Panc1 (cell line): ENCODE measurements around the gene CT45A8. TPM values are rescaled to one million over a fixed set of nuclear protein-coding genes. Genes with fewer than 3 reads are reported as not detected.

Source experiments
- ATAC-seq: fragments of 200-7000 bp; cut with Tn5 transposase; 2 replicates; pipeline ENCODE4 v1.9.1; 2020; ENCODE audit warnings: mild to moderate bottlenecking, moderate library complexity
- BruUV-seq: library from RNA; stranded (reverse); fragments of 400-500 nt; replicated peaks from 2 replicates; lab custom pipeline; 2021; lab: Mats Ljungman, UMichigan
- CTCF ChIA-PET: fragments of 300-600 bp; sonication (Branson Sonifier 250); formaldehyde crosslinking; loops from one replicate; lab custom pipeline; 2022; ENCODE audit warnings: antibody characterized with exemption; lab: Charles Lee
- POLR2A ChIA-PET: fragments of 300-600 bp; sonication (Branson Sonifier 250); formaldehyde crosslinking; loops from one replicate; lab custom pipeline; 2022; ENCODE audit warnings: antibody characterized with exemption; lab: Charles Lee
- DNase-seq: peaks from one replicate; pipeline ENCODE4 v3.0.0-alpha.2; 2010; ENCODE audit warnings: low read depth, low spot score
- H3K27ac ChIP-seq: 2 replicates; pipeline ENCODE4 v1.5.1; 2011; ENCODE audit warnings: mild to moderate bottlenecking, low read length, inconsistent platforms
- H3K27me3 ChIP-seq: fragments of 200-500 bp; sonication (Bioruptor generic); 2 replicates; pipeline ENCODE4 v1.6.0; 2014; ENCODE audit warnings: low read length, inconsistent platforms; ENCODE audit not compliant: control insufficient read depth, insufficient read depth
- H3K36me3 ChIP-seq: fragments of 200-500 bp; sonication (Bioruptor generic); 2 replicates; pipeline ENCODE4 v1.5.1; 2014; ENCODE audit warnings: inconsistent platforms, mild to moderate bottlenecking, low read length, moderate library complexity; ENCODE audit not compliant: control insufficient read depth, insufficient read depth
- H3K4me1 ChIP-seq: 2 replicates; pipeline ENCODE4 v1.5.1; 2011; ENCODE audit warnings: inconsistent platforms, mild to moderate bottlenecking, low read length, moderate library complexity; ENCODE audit not compliant: control insufficient read depth, insufficient read depth
- H3K4me3 ChIP-seq, 2 experiments: 2 replicates each; pipeline ENCODE4 v1.5.1; 2011 to 2012; ENCODE audit warnings: low read depth in 2 of 2, low read length in 2 of 2, mild to moderate bottlenecking in 2 of 2, inconsistent platforms in 1 of 2, moderate library complexity in 1 of 2
- H3K9me3 ChIP-seq: fragments of 200-500 bp; sonication (Bioruptor generic); 2 replicates; pipeline ENCODE4 v1.5.1; 2014; ENCODE audit warnings: low read depth, mild to moderate bottlenecking, inconsistent platforms, low read length, moderate library complexity; ENCODE audit not compliant: control insufficient read depth, insufficient read depth
- POLR2AphosphoS5 ChIP-seq: IDR thresholded peaks from 2 replicates; pipeline ENCODE4 v1.6.1; 2012; ENCODE audit warnings: mild to moderate bottlenecking, low read depth, low read length, moderate library complexity
- SIN3A ChIP-seq: IDR thresholded peaks from 2 replicates; pipeline ENCODE4 v1.6.1; 2012; ENCODE audit warnings: low read depth, mild to moderate bottlenecking, low read length, moderate library complexity, borderline replicate concordance; ENCODE audit not compliant: insufficient read depth
- TCF7L2 ChIP-seq: IDR thresholded peaks from 2 replicates; pipeline ENCODE4 v1.6.1; 2011; ENCODE audit warnings: mild to moderate bottlenecking, low read depth, low read length, inconsistent platforms
- in situ Hi-C: cut with HindIII; loops from 2 replicates; pipeline ENCODE4 v1.10.0; 2016; ENCODE audit warnings: low sequenced_read_pairs, low pct_unique_long_range_greater_than_20kb
- intact Hi-C: fragments of 100-400 bp; cut with micrococcal nuclease; formaldehyde crosslinking; loops from one replicate; pipeline ENCODE4 v1.10.0; 2022; ENCODE audit not compliant: unreplicated experiment
- total RNA-seq: library from RNA; stranded (reverse); gene quantifications from one replicate; pipeline ENCODE4 v1.2.1, GENCODE V29; 2021; ENCODE audit not compliant: unreplicated experiment
- TF ChIP-seq, protein P1 (sequence below), 2 experiments: IDR thresholded peaks; 2 replicates each; pipeline ENCODE4 v1.6.1; 2011 to 2012; ENCODE audit warnings: low read depth in 2 of 2, control low read depth in 1 of 2, low read length in 1 of 2, mild to moderate bottlenecking in 1 of 2, moderate library complexity in 1 of 2; ENCODE audit not compliant: insufficient read depth in 1 of 2
- TF ChIP-seq, protein P2 (sequence below): fragments of 450-650 bp; IDR thresholded peaks from 2 replicates; pipeline ENCODE4 v1.5.1; 2017; ENCODE audit warnings: mild to moderate bottlenecking

The CT45A8 gene
- total RNA-seq, 1 experiment from 2014 or later: not detected

DNA sequence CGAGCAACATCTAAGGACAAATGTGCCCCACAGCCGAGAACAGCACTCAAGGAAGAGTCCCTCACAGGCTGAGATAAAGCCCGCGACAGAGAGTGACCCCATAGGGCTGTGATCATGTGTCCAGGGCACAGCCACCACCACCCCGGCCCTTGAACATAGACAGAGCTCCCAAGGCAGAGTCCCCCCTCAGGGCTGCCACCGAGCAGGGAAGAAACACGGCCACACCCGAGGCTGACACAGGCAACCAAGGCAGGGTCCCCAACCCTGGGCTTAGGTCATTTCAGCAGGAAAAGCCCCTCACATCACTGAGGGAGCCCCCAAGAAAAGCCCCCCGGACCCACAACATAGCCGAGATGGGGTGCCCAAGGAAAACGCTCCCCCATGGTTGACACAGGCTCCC is 38.4 kb upstream of the CT45A8 start:
- TF ChIP-seq POLR2AphosphoS5 (no peak), SIN3A (no peak), TCF7L2 (no peak)
- TF ChIP-seq, protein P1, sequence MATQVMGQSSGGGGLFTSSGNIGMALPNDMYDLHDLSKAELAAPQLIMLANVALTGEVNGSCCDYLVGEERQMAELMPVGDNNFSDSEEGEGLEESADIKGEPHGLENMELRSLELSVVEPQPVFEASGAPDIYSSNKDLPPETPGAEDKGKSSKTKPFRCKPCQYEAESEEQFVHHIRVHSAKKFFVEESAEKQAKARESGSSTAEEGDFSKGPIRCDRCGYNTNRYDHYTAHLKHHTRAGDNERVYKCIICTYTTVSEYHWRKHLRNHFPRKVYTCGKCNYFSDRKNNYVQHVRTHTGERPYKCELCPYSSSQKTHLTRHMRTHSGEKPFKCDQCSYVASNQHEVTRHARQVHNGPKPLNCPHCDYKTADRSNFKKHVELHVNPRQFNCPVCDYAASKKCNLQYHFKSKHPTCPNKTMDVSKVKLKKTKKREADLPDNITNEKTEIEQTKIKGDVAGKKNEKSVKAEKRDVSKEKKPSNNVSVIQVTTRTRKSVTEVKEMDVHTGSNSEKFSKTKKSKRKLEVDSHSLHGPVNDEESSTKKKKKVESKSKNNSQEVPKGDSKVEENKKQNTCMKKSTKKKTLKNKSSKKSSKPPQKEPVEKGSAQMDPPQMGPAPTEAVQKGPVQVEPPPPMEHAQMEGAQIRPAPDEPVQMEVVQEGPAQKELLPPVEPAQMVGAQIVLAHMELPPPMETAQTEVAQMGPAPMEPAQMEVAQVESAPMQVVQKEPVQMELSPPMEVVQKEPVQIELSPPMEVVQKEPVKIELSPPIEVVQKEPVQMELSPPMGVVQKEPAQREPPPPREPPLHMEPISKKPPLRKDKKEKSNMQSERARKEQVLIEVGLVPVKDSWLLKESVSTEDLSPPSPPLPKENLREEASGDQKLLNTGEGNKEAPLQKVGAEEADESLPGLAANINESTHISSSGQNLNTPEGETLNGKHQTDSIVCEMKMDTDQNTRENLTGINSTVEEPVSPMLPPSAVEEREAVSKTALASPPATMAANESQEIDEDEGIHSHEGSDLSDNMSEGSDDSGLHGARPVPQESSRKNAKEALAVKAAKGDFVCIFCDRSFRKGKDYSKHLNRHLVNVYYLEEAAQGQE (IDR thresholded peaks at IDR 0.05; ENCODE audit: insufficient read depth in 1 of 2, low read depth in 2 of 2, low read length in 1 of 2): no peak
- TF ChIP-seq, protein P2, sequence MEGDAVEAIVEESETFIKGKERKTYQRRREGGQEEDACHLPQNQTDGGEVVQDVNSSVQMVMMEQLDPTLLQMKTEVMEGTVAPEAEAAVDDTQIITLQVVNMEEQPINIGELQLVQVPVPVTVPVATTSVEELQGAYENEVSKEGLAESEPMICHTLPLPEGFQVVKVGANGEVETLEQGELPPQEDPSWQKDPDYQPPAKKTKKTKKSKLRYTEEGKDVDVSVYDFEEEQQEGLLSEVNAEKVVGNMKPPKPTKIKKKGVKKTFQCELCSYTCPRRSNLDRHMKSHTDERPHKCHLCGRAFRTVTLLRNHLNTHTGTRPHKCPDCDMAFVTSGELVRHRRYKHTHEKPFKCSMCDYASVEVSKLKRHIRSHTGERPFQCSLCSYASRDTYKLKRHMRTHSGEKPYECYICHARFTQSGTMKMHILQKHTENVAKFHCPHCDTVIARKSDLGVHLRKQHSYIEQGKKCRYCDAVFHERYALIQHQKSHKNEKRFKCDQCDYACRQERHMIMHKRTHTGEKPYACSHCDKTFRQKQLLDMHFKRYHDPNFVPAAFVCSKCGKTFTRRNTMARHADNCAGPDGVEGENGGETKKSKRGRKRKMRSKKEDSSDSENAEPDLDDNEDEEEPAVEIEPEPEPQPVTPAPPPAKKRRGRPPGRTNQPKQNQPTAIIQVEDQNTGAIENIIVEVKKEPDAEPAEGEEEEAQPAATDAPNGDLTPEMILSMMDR: no peak
- no TSS peak for BruUV-seq
- Histone ChIP-seq H3K36me3 (no peaks in the 10 kb centered on the region), H3K4me1 (no peaks in the 10 kb centered on the region), H3K4me3 (no peak overlapping the region), H3K27ac (no peak overlapping the region), H3K27me3 (no peaks in the 10 kb centered on the region; the same call in 1 of the 2 replicates), H3K9me3 (no peaks in the 10 kb centered on the region)
- ATAC-seq (no peak), DNase-seq (no peak)
- ChIA-PET POLR2A (no interaction called here), CTCF (no interaction called here)
- in situ Hi-C loops (no loop called here), intact Hi-C loops (no loop called here)

DNA sequence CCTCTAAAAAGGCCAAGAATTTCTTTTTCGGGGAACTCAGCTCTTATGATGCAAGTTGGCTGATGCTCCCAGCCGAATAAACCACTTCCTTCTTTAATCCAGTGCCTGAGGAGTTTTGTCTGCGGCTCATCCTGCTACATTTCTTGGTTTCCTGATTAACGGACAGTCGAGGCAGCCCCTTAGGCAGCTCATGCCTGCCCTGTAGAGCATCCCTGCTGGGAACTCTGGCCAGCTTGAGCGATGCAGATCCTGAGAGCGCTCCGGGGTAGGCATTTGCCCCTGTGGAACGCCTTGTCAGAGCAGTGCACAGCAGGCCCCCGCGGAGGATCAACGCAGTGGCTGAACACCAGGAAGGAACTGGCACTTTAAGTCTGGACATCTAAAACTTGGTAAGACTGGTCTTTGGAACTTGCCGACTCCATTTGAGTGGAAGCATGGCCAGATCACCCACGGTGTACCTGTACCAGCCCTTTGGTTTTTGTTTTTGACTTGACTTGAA is 35.8 kb upstream of the CT45A8 start:
- BruUV-seq: no TSS peak

More for the DNA sequence above, 35.8 kb upstream of the CT45A8 start:
- ATAC-seq: no peak
- CTCF ChIA-PET: no interaction called here
- in situ Hi-C loops (no loop called here), intact Hi-C loops (no loop called here)
- Histone ChIP-seq H3K4me3 (no peak overlapping the region), H3K4me1 (no peaks in the 10 kb centered on the region), H3K9me3 (no peaks in the 10 kb centered on the region), H3K27ac (no peak overlapping the region), H3K36me3 (no peaks in the 10 kb centered on the region), H3K27me3 (no peaks in the 10 kb centered on the region)
- DNase-seq: no peak
- POLR2A ChIA-PET: no interaction called here
- TF ChIP-seq SIN3A (no peak), TCF7L2 (no peak), POLR2AphosphoS5 (no peak)
- TF ChIP-seq, protein P1 (IDR thresholded peaks at IDR 0.05; ENCODE audit: insufficient read depth in 1 of 2, low read depth in 2 of 2, low read length in 1 of 2): no peak
